Smooth muscle cell (in vitro differentiated cells): Measurements from ENCODE around the gene MGST3. TPM values are rescaled to one million over a fixed set of nuclear protein-coding genes. Genes with fewer than 3 reads are reported as not detected.

Experiments used
- DNase-seq: peaks from one replicate; lab custom pipeline; 2025; ENCODE audit not compliant: unreplicated experiment; lab: John Stamatoyannopoulos, UW
- H2AFZ ChIP-seq: fragments of 200-600 bp; sonication (generic); 2 replicates; pipeline ENCODE4 v1.6.0; 2016; ENCODE audit warnings: antibody characterized with exemption, low read depth, mild to moderate bottlenecking
- H3F3A ChIP-seq: fragments of 200-600 bp; sonication (generic); 2 replicates; pipeline ENCODE4 v1.6.0; 2017; ENCODE audit warnings: antibody characterized with exemption, low read depth
- H3K27ac ChIP-seq: fragments of 200-600 bp; sonication (generic); 2 replicates; pipeline ENCODE4 v1.5.1; 2016; ENCODE audit warnings: low read depth, mild to moderate bottlenecking
- H3K27me3 ChIP-seq: fragments of 200-600 bp; sonication (generic); 2 replicates; pipeline ENCODE4 v1.6.1; 2016; ENCODE audit warnings: low read depth, mild to moderate bottlenecking
- H3K36me3 ChIP-seq: fragments of 200-600 bp; sonication (generic); 2 replicates; pipeline ENCODE4 v1.5.1; 2016; ENCODE audit warnings: low read depth
- H3K4me1 ChIP-seq: fragments of 200-600 bp; sonication (generic); 2 replicates; pipeline ENCODE4 v1.5.1; 2016; ENCODE audit warnings: low read depth
- H3K4me2 ChIP-seq: fragments of 200-600 bp; sonication (generic); 2 replicates; pipeline ENCODE4 v1.6.0; 2016; ENCODE audit warnings: mild to moderate bottlenecking
- H3K4me3 ChIP-seq: fragments of 200-600 bp; sonication (generic); 2 replicates; pipeline ENCODE4 v1.5.1; 2016; ENCODE audit warnings: mild to moderate bottlenecking
- H3K79me2 ChIP-seq: fragments of 200-600 bp; sonication (generic); 2 replicates; pipeline ENCODE4 v1.6.0; 2016; ENCODE audit warnings: low read depth, mild to moderate bottlenecking
- H3K9ac ChIP-seq: fragments of 200-600 bp; sonication (generic); 2 replicates; pipeline ENCODE4 v1.6.0; 2016; ENCODE audit warnings: low read depth
- H3K9me3 ChIP-seq: fragments of 200-600 bp; sonication (generic); replicated peaks from 2 replicates; pipeline ENCODE4 v1.5.1; 2016; ENCODE audit warnings: low read depth
- H4K20me1 ChIP-seq: fragments of 200-600 bp; sonication (generic); 2 replicates; pipeline ENCODE4 v1.6.0; 2016; ENCODE audit warnings: low read depth
- WGBS: methylation state at CpG from one replicate; pipeline ENCODE4 v1.1.7; 2016; ENCODE audit warnings: low lambda C conversion rate; 5-methylcytosine and 5-hydroxymethylcytosine counted together
- polyA plus RNA-seq: library from polyadenylated mRNA; unstranded; fragments of >200 nt; fragmentation: Nextera tagmentation; extraction: Ambion mirVana; gene quantifications from 2 replicates; pipeline ENCODE4 v1.2.1, GENCODE V29; 2016
- total RNA-seq: library from RNA; depleted of rRNA; stranded (reverse); fragments of >200 nt; gene quantifications from 2 replicates; pipeline ENCODE4 v1.2.3, GENCODE V29; 2014
- TF ChIP-seq, protein P1 (sequence below): fragments of 200-600 bp; sonication (generic); IDR thresholded peaks from 2 replicates; pipeline ENCODE4 v1.5.1; 2017; ENCODE audit warnings: borderline replicate concordance, mild to moderate bottlenecking, antibody characterized with exemption; ENCODE audit not compliant: insufficient read depth, poor library complexity, severe bottlenecking

The MGST3 gene
- total and polyA plus RNA-seq, 2 experiments from 2014 or later: 155 to 265 TPM

DNA sequence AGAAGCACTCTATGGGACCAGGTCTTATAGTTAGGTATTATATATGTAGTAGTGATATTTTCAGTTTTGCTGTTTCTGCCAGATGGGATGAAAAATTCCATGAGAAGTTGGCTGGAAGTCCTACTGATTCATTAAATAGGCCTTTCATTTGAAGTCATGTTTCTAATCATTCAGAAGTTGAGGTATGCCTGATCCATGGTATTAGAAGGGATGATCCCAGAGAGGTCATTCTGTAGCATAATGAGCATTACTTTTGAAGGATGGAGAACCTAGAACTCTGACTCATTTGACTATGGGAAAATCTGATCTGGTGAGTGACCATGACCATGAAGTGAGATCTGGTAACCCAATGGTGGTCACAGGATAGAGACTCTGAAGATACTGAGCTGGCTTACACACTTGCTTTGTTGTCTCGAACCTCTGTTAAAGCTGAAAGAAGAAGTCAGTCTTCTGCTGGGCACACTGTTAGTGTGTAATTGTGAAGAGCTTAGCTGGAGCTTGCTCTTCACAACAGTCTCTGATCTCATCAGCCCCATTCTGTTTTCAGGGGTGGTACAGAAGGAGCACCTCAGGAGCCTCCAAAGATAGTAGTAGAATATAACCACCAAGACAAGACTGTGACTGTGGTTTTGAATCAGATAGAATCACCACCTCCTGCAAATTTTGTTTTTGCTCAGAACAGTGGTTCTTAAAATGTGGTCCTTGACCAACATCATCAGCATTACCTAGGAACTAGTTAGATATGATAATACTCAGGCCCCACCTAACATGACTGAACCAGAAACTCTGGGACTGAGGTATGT lies 9.0 kb downstream of the MGST3 start:
- Histone ChIP-seq H2AFZ (no peak overlapping the region), H3K36me3 (no peaks in the 10 kb centered on the region), H3K27ac (no peak overlapping the region), H3K9me3 (no peaks in the 10 kb centered on the region), H3K9ac (no peak overlapping the region), H4K20me1 (peaks cover 99% of the 10 kb centered on the region), H3K79me2 (peaks cover 68% of the 10 kb centered on the region), H3K4me2 (no peak overlapping the region), H3K4me3 (no peak overlapping the region), H3F3A (no peaks in the 10 kb centered on the region), H3K4me1 (peaks cover 7% of the 10 kb centered on the region), H3K27me3 (no peaks in the 10 kb centered on the region)
- 94% methylated on average over 1 of the region's 1 CpG for WGBS
- TF ChIP-seq, protein P1, sequence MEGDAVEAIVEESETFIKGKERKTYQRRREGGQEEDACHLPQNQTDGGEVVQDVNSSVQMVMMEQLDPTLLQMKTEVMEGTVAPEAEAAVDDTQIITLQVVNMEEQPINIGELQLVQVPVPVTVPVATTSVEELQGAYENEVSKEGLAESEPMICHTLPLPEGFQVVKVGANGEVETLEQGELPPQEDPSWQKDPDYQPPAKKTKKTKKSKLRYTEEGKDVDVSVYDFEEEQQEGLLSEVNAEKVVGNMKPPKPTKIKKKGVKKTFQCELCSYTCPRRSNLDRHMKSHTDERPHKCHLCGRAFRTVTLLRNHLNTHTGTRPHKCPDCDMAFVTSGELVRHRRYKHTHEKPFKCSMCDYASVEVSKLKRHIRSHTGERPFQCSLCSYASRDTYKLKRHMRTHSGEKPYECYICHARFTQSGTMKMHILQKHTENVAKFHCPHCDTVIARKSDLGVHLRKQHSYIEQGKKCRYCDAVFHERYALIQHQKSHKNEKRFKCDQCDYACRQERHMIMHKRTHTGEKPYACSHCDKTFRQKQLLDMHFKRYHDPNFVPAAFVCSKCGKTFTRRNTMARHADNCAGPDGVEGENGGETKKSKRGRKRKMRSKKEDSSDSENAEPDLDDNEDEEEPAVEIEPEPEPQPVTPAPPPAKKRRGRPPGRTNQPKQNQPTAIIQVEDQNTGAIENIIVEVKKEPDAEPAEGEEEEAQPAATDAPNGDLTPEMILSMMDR: no peak
- no peak for DNase-seq

DNA sequence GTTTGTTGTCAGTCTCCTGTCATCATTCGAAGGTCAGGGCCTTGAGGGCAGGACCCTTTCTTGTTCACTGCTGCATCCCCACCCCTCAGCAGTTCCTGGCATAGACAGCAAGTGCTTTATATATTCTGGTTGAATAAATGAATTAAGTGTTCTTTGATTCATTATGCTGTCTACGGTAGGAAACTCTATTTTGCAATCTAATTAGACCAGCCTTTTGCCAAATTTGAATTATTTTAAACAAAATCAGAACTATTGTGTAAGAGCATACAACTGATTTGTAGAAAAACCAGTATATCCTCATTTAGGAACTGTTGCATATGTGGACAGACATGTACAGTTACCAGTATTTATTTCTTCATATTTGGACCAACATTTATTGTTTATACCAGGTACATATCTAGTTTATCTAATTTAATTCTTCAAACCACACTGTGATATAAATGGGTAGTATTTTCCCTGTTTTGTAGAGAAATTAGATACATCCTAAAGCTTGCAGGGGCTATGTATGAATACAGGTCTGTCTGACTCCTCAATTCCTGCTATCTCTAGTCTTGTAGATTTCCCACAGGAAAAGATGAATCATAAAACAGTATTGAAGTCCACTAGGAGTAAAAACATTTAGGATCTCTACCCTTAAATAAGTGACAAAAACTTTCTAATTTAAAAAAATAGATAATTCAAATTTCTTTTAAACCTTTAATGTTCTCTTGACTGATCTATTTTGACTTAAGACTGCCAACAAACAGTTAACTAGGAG lies 10.4 kb downstream of the MGST3 start:
- no peak overlapping the region for H3K4me3 ChIP-seq
- no peak overlapping the region for H3K4me2 ChIP-seq
- TF ChIP-seq, protein P1: no peak
- no peaks in the 10 kb centered on the region for H3K36me3 ChIP-seq
- no peaks in the 10 kb centered on the region for H3K4me1 ChIP-seq
- peaks cover 99% of the 10 kb centered on the region for H4K20me1 ChIP-seq
- H3F3A ChIP-seq: no peaks in the 10 kb centered on the region
- no peak overlapping the region for H2AFZ ChIP-seq
- H3K9ac ChIP-seq: no peak overlapping the region
- H3K27ac ChIP-seq: no peak overlapping the region
- H3K27me3 ChIP-seq: no peaks in the 10 kb centered on the region
- peaks cover 58% of the 10 kb centered on the region for H3K79me2 ChIP-seq
- 70% methylated on average over 2 of the region's 2 CpGs for WGBS
- H3K9me3 ChIP-seq: no peaks in the 10 kb centered on the region
- DNase-seq: no peak

DNA sequence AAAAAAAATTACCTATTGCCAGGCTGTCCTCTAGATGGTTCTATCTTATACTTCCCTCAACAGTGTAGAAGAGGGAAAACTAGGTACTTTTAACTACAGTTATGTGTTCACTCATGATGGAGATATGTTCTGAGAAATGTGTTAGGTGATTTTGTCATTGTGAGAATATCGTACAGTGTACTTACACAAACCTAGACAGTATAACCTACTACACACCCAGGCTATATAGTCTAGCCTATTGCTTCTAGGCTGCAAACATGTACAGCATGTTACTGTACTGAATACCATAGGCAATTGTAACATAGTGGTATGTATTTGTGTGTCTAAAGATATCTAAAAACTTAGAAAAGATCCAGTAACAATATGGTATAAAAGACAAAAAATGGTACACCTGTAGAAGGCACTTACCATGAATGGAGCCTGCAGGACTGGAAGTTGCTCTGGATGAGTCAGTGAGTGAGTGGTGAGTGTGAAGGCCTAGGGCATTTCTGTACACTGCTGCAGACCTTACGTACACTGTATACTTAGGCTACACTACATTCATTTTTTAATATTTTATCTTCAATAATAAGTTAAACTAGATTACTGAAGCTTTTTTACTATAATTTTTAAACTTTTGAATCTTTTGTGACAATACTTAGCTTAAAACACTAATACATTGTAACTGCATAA lies 13.2 kb downstream of the MGST3 start:
- H3K9ac ChIP-seq: no peak overlapping the region
- no peaks in the 10 kb centered on the region for H3K36me3 ChIP-seq
- H3K4me3 ChIP-seq: no peak overlapping the region
- no peaks in the 10 kb centered on the region for H3K9me3 ChIP-seq
- no peak overlapping the region for H2AFZ ChIP-seq
- peaks cover 56% of the 10 kb centered on the region for H3K79me2 ChIP-seq
- no peak overlapping the region for H3K4me2 ChIP-seq
- H3K27me3 ChIP-seq: no peaks in the 10 kb centered on the region
- no peak overlapping the region for H3K27ac ChIP-seq
- WGBS: 73% methylated on average over 2 of the region's 2 CpGs
- DNase-seq: no peak
- TF ChIP-seq, protein P1: no peak
- no peaks in the 10 kb centered on the region for H3F3A ChIP-seq
- peaks cover 99% of the 10 kb centered on the region for H4K20me1 ChIP-seq
- H3K4me1 ChIP-seq: no peaks in the 10 kb centered on the region
